Muscle of leg (tissue), 11 donors: ENCODE data around the gene PHACTR1. TPM values are rescaled to one million over a fixed set of nuclear protein-coding genes. Genes with fewer than 3 reads are reported as not detected.
"Not testable (repeated sequence)": the region's sequence is repeated elsewhere in the genome, so short reads cannot be mapped to it uniquely, and the experiment has no call there.

Experiments used
- DNase-seq: peaks from one replicate; pipeline ENCODE4 v3.0.0; 2013
- H3K27ac ChIP-seq: one replicate; pipeline ENCODE4 v1.5.1; 2013; ENCODE audit warnings: mild to moderate bottlenecking, low read length, control low read depth
- H3K27me3 ChIP-seq: one replicate; pipeline ENCODE4 v1.6.1; 2013; ENCODE audit warnings: low read length; ENCODE audit not compliant: control insufficient read depth, insufficient read depth
- H3K36me3 ChIP-seq: one replicate; pipeline ENCODE4 v1.6.1; 2013; ENCODE audit warnings: low read length; ENCODE audit not compliant: control insufficient read depth, insufficient read depth
- H3K4me1 ChIP-seq: one replicate; pipeline ENCODE4 v1.6.1; 2013; ENCODE audit warnings: low read length; ENCODE audit not compliant: control insufficient read depth, insufficient read depth
- H3K4me3 ChIP-seq: one replicate; pipeline ENCODE4 v1.5.1; 2013; ENCODE audit warnings: low read length, control low read depth
- H3K9me3 ChIP-seq: replicated peaks from 2 replicates; pipeline ENCODE4 v1.6.1; 2013; ENCODE audit warnings: low read depth, low read length; ENCODE audit not compliant: control insufficient read depth
- WGBS: methylation state at CpG from one replicate; pipeline ENCODE4 v1.1.5; 2013; ENCODE audit warnings: missing lambda C conversion rate; ENCODE audit not compliant: insufficient coverage; 5-methylcytosine and 5-hydroxymethylcytosine counted together
- polyA plus RNA-seq, 8 donors: library from polyadenylated mRNA; unstranded; fragments of 120-200 nt; gene quantifications; one replicate each; pipeline versions ENCODE4 v1.2.1 to v1.2.3, GENCODE V29; 2013; ENCODE audit warnings: inconsistent platforms in 1 of 8, low replicate concordance in 1 of 8; ENCODE audit not compliant: insufficient read length in 8 of 8, insufficient read depth in 1 of 8
- total RNA-seq: library from RNA; stranded (reverse); fragments of 120-200 nt; gene quantifications from one replicate; pipeline ENCODE4 v1.2.4, GENCODE V29; 2013

PHACTR1 gene
- total and polyA plus RNA-seq, 9 donors: 3.8 to 9.4 (median 4.6) TPM

GRCh38 chr6:13124131-13124530, 407.6 kb downstream of the PHACTR1 start:
- no peaks in the 10 kb centered on the region for H3K36me3 ChIP-seq
- no peak for DNase-seq
- no peak overlapping the region for H3K4me3 ChIP-seq
- H3K4me1 ChIP-seq: peaks cover 14% of the 10 kb centered on the region
- H3K27ac ChIP-seq: no peak overlapping the region
- 40% methylated on average over 1 of the region's 2 CpGs for WGBS
- H3K27me3 ChIP-seq: no peaks in the 10 kb centered on the region
- H3K9me3 ChIP-seq: no peaks in the 10 kb centered on the region

- H3K4me1 ChIP-seq: peaks cover 7% of the 10 kb centered on the region
- no peaks in the 10 kb centered on the region for H3K36me3 ChIP-seq
- no peaks in the 10 kb centered on the region for H3K27me3 ChIP-seq
- no CpG with 5 or more reads among the region's 3 CpGs for WGBS
- H3K27ac ChIP-seq: no peak overlapping the region
- no peak overlapping the region for H3K4me3 ChIP-seq
- DNase-seq: peak; percentile 70
- H3K9me3 ChIP-seq: no peaks in the 10 kb centered on the region
These were observed 409.3 kb downstream of the PHACTR1 start for GRCh38 chr6:13125841-13126240.

DNA sequence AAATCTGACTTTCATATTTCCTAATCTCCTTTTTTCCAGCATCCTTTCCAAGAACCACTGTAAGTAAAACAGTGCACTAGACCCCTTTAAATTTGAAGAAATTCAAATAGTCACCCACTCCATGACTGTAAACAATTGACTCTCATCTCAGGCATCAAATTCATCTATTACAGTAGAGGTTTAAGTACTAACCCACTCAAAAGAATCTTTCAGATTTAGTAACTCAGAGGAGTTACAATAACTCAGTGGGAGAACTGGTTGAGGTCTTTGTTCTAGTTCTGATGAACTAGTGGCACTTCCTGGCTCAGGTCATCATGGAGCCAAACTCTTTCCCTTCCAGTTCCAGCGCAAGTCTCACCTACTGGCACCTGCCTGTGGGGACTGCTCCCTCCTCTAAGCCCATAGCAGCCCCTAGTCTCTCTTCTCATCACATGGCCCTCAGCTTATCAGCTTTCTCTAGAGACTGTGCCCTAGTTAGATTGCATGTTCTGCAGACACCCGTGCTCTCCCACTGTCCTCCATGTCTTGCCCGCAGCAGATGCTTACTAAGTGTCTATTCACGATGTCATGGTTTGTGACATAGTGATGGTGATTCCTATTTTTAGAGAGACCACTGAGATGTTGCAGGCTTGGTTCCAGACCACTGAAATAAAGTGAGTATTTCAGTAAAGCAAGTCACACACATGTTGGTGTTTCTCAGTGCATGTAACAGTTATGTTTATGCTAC, 415.5 kb downstream of the PHACTR1 start:
- 67% methylated on average over 1 of the region's 4 CpGs for WGBS
- H3K27ac ChIP-seq: no peak overlapping the region
- DNase-seq: no peak
- no peaks in the 10 kb centered on the region for H3K4me1 ChIP-seq
- no peaks in the 10 kb centered on the region for H3K27me3 ChIP-seq
- no peaks in the 10 kb centered on the region for H3K36me3 ChIP-seq
- H3K4me3 ChIP-seq: no peak overlapping the region
- H3K9me3 ChIP-seq: no peaks in the 10 kb centered on the region

DNA sequence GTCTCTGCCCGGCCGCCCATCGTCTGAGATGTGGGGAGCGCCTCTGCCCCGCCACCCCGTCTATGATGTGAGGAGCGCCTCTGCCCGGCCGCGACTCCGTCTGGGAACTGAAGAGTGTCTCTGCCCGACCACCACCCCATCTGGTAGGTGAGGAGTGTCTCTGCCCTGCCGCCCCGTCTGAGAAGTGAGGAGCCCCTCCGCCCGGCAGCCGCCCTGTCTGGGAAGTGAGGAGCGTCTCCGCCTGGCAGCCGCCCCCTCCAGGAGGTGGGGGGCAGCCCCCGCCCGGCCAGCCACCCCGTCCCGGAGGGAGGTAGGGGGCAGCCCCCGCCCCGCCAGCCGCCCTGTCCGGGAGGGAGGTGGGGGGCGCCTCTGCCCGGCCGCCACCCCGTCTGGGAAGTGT, 417.3 kb downstream of the PHACTR1 start:
- not testable (repeated sequence) for H3K4me1 ChIP-seq, DNase-seq
- 93% methylated on average over 20 of the region's 32 CpGs for WGBS

DNA sequence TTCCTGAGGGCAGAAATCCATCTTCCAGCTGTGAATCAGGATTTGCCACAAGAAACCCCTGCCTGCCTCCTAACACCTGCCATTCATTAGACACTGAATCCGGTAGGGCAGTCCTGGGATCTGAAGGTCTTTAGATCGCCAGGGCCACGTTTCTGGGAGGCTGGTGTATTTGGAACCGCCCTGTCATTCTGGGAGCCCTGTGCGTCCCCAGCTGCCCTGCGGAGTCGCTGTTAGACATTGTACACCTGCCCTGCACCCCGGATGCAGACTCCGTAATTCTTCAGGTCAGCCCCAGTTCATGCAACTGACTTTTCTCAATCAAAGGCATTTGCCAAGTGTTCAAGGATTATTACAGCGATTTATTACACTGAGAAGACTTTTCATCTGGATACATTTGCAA, 418.6 kb downstream of the PHACTR1 start:
- Histone ChIP-seq H3K9me3 (no peaks in the 10 kb centered on the region), H3K4me3 (no peak overlapping the region), H3K4me1 (no peaks in the 10 kb centered on the region), H3K36me3 (no peaks in the 10 kb centered on the region), H3K27ac (no peak overlapping the region), H3K27me3 (no peaks in the 10 kb centered on the region)
- 45% methylated on average over 8 of the region's 10 CpGs for WGBS
- no peak for DNase-seq

More for the DNA sequence above, 417.3 kb downstream of the PHACTR1 start:
- not testable (repeated sequence) for H3K27me3 ChIP-seq, H3K27ac ChIP-seq, H3K4me3 ChIP-seq, H3K9me3 ChIP-seq, H3K36me3 ChIP-seq

- no peaks in the 10 kb centered on the region for H3K9me3 ChIP-seq
- no CpG with 5 or more reads among the region's 2 CpGs for WGBS
- DNase-seq: peak; percentile 64
- no peaks in the 10 kb centered on the region for H3K36me3 ChIP-seq
- no peaks in the 10 kb centered on the region for H3K4me1 ChIP-seq
- H3K27ac ChIP-seq: no peak overlapping the region
- H3K27me3 ChIP-seq: no peaks in the 10 kb centered on the region
- H3K4me3 ChIP-seq: no peak overlapping the region
These were observed 422.6 kb downstream of the PHACTR1 start for GRCh38 chr6:13139119-13139518.

DNA sequence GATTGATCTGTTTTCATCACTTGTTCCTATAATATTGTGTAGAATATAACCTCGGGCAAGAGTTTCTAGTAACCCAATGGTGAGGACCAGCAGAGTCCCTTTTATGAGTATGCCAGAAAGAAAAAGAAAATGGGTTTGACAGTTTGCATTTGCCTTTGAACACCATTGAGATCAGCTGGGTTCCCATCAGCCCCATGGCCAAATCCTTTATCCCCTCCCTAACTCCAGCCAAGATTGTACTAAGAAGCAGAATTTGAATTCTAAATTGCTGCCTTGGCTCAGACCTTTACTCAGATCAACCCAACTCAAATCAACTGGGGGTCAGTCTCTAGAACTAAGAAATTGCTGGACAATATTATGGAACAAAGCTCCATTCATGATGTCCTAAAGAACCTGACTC, 424.4 kb downstream of the PHACTR1 start:
- no CpG with 5 or more reads among the region's 1 CpG for WGBS
- no peak for DNase-seq
- Histone ChIP-seq H3K9me3 (no peaks in the 10 kb centered on the region), H3K4me1 (no peaks in the 10 kb centered on the region), H3K36me3 (no peaks in the 10 kb centered on the region), H3K27me3 (no peaks in the 10 kb centered on the region), H3K27ac (no peak overlapping the region), H3K4me3 (no peak overlapping the region)

DNA sequence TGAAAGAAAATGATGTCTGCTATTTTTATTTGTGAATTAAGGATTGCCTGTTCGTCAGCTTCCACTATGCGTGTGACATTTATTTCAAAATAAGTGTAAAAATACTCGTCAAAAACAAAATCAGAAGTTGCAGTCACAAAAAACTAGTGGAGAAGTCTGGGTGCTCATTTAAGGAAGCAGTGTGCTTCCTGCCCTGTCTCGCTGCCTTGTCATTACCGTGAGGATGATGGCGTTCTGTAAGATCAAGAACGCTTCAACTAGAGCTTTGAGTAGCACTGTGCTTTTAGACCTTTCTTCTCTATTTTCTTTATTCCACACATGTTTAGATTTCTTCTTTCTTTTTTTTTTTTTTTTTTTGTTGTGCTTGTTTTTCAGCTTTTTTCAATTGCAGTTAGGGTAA, 424.8 kb downstream of the PHACTR1 start:
- Histone ChIP-seq H3K4me3 (no peak overlapping the region), H3K4me1 (no peaks in the 10 kb centered on the region), H3K9me3 (no peaks in the 10 kb centered on the region), H3K36me3 (no peaks in the 10 kb centered on the region), H3K27ac (no peak overlapping the region), H3K27me3 (no peaks in the 10 kb centered on the region)
- DNase-seq: no peak
- no CpG with 5 or more reads among the region's 7 CpGs for WGBS

DNA sequence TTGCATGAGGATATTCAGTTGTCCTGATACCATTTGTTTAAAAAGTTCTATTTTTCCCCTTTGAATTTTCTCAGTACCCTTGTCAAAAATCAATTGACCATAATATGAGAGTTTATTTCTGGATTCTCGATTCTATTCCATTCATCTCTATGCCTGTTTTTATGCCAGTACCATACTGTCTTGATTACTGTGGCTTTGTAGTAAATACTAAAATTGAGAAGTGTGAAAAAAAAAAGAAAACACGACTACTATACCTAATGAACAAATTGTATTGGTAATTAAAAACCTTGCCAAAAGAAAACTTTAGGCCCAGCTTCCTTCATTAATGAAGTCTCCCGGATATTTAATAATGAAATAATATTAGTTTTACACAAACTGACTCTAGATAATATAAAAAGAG, 426.0 kb downstream of the PHACTR1 start:
- Histone ChIP-seq H3K36me3 (no peaks in the 10 kb centered on the region), H3K27ac (no peak overlapping the region), H3K9me3 (no peaks in the 10 kb centered on the region), H3K27me3 (no peaks in the 10 kb centered on the region), H3K4me1 (no peaks in the 10 kb centered on the region), H3K4me3 (no peak overlapping the region)
- no CpG with 5 or more reads among the region's 3 CpGs for WGBS
- no peak for DNase-seq

DNA sequence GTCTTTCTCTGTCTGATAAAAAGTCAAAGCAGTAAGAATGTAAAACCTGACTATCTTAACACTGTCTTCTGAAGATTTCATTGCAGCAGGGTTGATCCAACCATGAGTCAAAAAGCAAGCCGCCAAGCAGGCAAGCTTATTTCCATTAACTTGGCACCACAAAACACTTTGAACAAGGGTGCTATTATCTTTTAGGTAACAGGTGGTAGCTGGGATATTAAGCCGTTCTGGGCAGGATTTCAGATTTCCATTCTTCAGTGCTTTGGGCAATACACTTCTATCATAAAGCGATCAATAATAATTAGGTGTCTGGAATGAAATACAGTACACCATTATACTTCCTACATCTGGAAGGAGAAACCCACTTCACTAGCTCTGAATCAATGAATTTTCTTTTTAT, 429.9 kb downstream of the PHACTR1 start:
- H3K4me1 ChIP-seq: no peaks in the 10 kb centered on the region
- no peaks in the 10 kb centered on the region for H3K9me3 ChIP-seq
- no peaks in the 10 kb centered on the region for H3K27me3 ChIP-seq
- no CpG with 5 or more reads among the region's 3 CpGs for WGBS
- no peak overlapping the region for H3K27ac ChIP-seq
- no peak overlapping the region for H3K4me3 ChIP-seq
- no peaks in the 10 kb centered on the region for H3K36me3 ChIP-seq
- DNase-seq: peak; percentile 20

GRCh38 chr6:13147376-13147775, 430.8 kb downstream of the PHACTR1 start:
- H3K4me1 ChIP-seq: no peaks in the 10 kb centered on the region

More at GRCh38 chr6:13147376-13147775, 430.8 kb downstream of the PHACTR1 start:
- peak; percentile 79 for DNase-seq
- H3K4me3 ChIP-seq: no peak overlapping the region
- no CpG with 5 or more reads among the region's 1 CpG for WGBS
- H3K27me3 ChIP-seq: no peaks in the 10 kb centered on the region
- no peaks in the 10 kb centered on the region for H3K36me3 ChIP-seq
- no peaks in the 10 kb centered on the region for H3K9me3 ChIP-seq
- H3K27ac ChIP-seq: no peak overlapping the region
